Measurements from ENCODE around the gene NRG2.

GRCh38 chr5:140084541-140084940, 41.4 kb upstream of the NRG2 start:
- TF ChIP-seq POLR2A (IDR thresholded peaks at IDR 0.05) (no peak), POLR2AphosphoS5 (IDR thresholded peaks at IDR 0.05) (peak; percentile 67)

Measured in prostate gland (tissue), 1 donor.